A172 (cell line): ENCODE results near the gene CRYL1. TPM values are rescaled to one million over a fixed set of nuclear protein-coding genes. Genes with fewer than 3 reads are reported as not detected.

Experiments
- DNase-seq: peaks from one replicate; pipeline ENCODE4 v3.0.0-alpha.2; 2015; ENCODE audit warnings: low spot score
- total RNA-seq: library from RNA; depleted of rRNA; stranded (reverse); fragments of >200 nt; shearing (Covaris generic); gene quantifications from 2 replicates; pipeline ENCODE4 v1.2.3, GENCODE V29; 2014

Gene CRYL1
- total RNA-seq, 1 experiment from 2014 or later: 10.5 TPM

- DNase-seq: no peak
Measured at GRCh38 chr13:20424949-20425348, 100.7 kb downstream of the CRYL1 start.

- no peak for DNase-seq
Measured at GRCh38 chr13:20424559-20424852, 101.2 kb downstream of the CRYL1 start.

GRCh38 chr13:20422362-20422761 lies 103.3 kb downstream of the CRYL1 start:
- no peak for DNase-seq

GRCh38 chr13:20420938-20421337 lies 104.7 kb downstream of the CRYL1 start:
- no peak for DNase-seq

- no peak for DNase-seq
Measured at GRCh38 chr13:20418953-20419352, 106.7 kb downstream of the CRYL1 start.

GRCh38 chr13:20416223-20416745 lies 109.4 kb downstream of the CRYL1 start:
- no peak for DNase-seq

- DNase-seq: no peak
Measured at GRCh38 chr13:20415694-20416107, 110.0 kb downstream of the CRYL1 start.

- DNase-seq: no peak
Measured at GRCh38 chr13:20415306-20415679, 110.4 kb downstream of the CRYL1 start.

- DNase-seq: no peak
Measured at GRCh38 chr13:20414546-20415305, 110.9 kb downstream of the CRYL1 start.

- no peak for DNase-seq
Measured at GRCh38 chr13:20412691-20413355, 112.8 kb downstream of the CRYL1 start.

- no peak for DNase-seq
Measured at GRCh38 chr13:20411638-20412342, 113.9 kb downstream of the CRYL1 start.

- no peak for DNase-seq
Measured at GRCh38 chr13:20410726-20411125, 114.9 kb downstream of the CRYL1 start.

GRCh38 chr13:20408181-20408580 lies 117.5 kb downstream of the CRYL1 start:
- no peak for DNase-seq

- DNase-seq: no peak
Measured at GRCh38 chr13:20407759-20408158, 117.9 kb downstream of the CRYL1 start.

GRCh38 chr13:20405691-20406090 lies 120.0 kb downstream of the CRYL1 start:
- no peak for DNase-seq

GRCh38 chr13:20404488-20405222 lies 121.0 kb downstream of the CRYL1 start:
- DNase-seq: no peak

- no peak for DNase-seq
Measured at GRCh38 chr13:20403826-20404225, 121.8 kb downstream of the CRYL1 start.

- no peak for DNase-seq
Measured at GRCh38 chr13:20402881-20403280, 122.8 kb downstream of the CRYL1 start.

GRCh38 chr13:20401931-20402856 lies 123.5 kb downstream of the CRYL1 start:
- peak; percentile 72 for DNase-seq

- DNase-seq: no peak
Measured at GRCh38 chr13:20401531-20401930, 124.1 kb downstream of the CRYL1 start.

GRCh38 chr13:20400774-20401173 lies 124.9 kb downstream of the CRYL1 start:
- DNase-seq: no peak
